NOMO-1 (cell line): ENCODE data around the gene RBM15B.

Experiments
- DNase-seq, 2 experiments: peaks; one replicate each; lab custom pipeline; 2025; ENCODE audit not compliant: unreplicated experiment in 2 of 2; lab: John Stamatoyannopoulos, UW

RBM15B gene

DNA sequence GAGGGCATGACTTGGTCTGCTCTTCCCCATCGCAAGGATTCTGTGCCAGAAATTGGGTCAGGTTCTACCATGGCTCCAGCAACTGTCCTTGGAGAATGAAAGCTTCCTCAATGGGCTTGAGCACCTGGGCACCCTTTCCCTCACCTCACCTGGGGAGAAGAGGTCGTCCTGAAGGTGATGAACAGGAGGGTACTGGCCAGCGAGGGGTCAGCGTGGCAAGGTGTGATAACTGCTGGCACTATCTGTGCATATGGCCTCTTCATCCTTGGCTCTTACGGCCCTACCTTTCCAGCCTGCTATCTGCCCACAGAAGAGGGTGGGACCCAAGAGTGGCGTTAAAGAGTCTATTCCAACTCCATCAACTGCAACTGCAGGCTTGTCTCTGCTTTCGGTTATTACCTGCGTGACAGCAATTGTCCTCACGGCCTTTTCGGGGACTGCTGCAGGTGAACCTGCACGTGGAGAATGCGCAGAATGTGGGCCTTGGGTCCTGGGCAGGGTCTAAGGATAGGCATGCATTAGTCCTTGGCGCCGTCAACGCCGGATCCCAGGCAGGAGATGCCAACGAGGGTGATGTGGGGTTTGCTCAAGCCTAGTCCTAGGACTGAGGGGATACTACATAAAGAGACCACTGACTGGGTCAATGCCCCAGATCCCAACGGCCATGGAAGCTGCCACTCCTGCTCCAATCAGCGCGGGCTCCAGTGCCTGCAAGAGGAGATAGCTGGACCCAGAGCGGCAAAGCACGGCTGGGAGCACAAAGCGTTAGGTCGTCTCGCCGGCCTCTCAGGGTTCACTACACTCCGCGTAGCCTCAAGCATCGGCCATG lies 625 bp upstream of the RBM15B start:
- no peak for DNase-seq

DNA sequence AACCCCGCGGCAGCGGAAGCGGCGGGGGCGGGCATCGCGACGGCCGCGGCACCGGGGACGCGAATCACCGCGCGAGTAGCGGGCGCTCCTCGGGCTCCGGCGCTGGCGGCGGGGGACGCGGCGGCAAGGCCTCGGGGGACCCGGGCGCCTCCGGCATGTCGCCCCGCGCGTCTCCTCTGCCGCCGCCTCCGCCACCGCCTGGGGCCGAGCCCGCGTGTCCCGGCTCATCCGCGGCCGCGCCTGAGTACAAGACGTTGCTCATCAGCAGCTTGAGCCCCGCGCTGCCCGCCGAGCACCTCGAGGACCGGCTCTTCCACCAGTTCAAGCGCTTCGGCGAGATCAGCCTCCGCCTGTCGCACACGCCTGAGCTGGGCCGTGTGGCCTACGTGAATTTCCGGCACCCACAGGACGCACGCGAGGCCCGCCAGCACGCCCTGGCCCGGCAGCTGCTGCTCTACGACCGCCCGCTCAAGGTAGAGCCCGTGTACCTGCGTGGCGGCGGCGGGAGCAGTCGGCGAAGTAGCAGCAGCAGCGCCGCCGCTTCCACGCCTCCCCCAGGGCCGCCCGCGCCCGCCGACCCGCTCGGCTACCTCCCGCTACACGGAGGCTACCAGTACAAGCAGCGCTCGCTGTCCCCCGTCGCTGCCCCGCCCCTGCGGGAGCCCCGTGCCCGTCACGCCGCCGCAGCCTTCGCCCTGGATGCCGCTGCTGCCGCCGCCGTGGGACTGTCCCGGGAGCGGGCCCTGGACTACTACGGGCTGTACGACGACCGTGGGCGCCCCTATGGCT lies 675 bp downstream of the RBM15B start:
- DNase-seq = peak in 1 of 2 experiments; percentile 4

DNA sequence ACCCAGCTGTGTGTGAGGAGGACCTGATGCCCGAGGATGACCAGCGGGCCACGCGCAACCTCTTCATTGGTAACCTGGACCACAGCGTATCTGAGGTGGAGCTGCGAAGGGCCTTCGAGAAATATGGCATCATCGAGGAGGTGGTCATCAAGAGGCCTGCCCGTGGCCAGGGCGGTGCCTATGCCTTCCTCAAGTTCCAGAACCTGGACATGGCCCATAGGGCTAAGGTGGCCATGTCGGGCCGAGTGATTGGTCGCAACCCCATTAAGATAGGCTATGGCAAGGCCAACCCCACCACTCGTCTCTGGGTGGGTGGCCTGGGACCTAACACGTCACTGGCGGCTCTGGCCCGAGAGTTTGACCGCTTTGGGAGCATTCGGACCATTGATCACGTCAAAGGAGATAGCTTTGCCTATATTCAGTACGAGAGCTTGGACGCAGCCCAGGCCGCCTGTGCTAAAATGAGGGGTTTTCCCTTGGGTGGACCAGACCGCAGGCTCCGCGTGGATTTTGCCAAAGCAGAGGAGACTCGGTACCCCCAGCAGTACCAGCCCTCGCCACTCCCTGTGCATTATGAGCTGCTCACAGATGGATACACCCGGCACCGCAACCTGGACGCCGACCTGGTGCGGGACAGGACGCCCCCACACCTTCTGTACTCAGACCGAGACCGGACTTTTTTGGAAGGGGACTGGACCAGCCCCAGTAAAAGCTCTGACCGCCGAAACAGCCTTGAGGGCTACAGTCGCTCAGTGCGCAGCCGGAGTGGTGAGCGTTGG lies 1.5 kb downstream of the RBM15B start:
- no peak for DNase-seq

DNA sequence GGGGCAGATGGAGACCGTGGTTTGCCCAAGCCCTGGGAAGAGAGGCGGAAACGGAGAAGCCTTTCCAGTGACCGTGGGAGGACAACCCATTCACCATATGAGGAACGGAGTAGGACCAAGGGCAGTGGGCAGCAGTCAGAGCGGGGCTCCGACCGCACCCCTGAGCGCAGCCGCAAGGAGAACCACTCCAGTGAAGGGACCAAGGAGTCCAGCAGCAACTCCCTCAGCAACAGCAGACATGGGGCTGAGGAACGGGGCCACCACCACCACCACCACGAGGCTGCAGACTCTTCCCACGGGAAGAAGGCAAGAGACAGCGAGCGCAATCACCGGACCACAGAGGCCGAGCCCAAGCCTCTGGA lies 2.0 kb downstream of the RBM15B start:
- no peak for DNase-seq

- no peak for DNase-seq
Observed at GRCh38 chr3:51393564-51393963, 2.5 kb downstream of the RBM15B start.

- DNase-seq = no peak
Observed at GRCh38 chr3:51394541-51394940, 3.5 kb downstream of the RBM15B start.

- no peak for DNase-seq
Observed at GRCh38 chr3:51395493-51396213, 4.6 kb downstream of the RBM15B start.

DNA sequence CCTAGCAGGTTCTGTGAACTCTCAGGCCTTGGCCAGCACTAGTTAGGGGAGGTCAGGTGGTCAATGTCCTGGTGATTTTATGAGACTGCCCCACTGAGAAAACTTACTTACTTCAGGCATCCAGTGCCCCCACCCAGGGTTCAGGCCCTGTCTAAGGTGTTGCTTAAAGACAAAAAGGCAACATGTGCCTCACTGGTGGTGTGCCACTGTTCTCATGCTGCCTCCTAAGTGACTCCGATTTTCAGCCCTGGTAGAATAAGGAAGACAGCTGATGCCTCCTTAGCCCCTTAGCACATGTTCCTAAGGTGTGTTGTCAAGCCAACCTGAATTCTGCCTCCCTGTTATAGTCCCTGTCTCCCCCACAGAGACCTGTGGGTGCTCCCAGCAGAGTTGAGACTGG lies 5.3 kb downstream of the RBM15B start:
- DNase-seq = no peak

DNA sequence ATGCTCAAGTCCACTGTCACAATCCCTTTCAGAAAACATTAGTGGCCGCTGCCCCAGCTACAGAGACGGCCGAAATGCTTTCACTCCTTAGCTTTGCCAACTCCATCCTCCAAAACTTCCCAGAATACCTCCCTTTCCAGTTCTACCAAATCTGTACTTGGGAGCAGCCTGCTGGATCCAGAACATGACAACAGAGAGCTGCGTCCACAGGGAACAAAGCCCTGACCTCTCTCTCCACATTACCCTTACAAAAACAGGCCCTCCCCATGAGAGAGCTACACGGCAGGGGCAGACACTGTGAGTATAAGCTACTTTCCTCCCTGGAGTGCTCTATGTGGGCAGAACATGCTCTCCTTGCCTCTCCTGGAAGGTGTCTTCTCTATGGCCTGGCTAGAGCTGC lies 6.3 kb downstream of the RBM15B start:
- DNase-seq = no peak

GRCh38 chr3:51398595-51399310 lies 7.7 kb downstream of the RBM15B start:
- no peak for DNase-seq

DNA sequence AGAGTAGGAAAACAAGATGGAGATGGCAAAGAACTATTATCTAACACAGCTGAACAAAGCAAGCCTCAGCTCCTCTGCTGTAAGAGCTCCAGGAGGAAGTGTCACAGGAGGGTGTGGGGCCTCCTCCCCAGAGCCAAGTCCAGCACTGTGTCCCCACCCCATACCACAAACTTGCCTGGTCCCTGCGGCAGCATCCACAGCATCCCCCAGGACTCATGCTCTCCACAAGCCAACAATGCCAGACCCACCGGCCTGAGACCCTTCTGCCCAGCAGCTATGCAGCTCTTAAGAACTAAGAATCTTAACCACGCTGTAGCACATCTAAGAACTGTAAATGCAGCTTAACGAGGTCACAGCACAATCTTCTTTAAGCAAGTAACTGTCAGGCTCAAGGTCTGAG lies 9.1 kb downstream of the RBM15B start:
- no peak for DNase-seq

DNA sequence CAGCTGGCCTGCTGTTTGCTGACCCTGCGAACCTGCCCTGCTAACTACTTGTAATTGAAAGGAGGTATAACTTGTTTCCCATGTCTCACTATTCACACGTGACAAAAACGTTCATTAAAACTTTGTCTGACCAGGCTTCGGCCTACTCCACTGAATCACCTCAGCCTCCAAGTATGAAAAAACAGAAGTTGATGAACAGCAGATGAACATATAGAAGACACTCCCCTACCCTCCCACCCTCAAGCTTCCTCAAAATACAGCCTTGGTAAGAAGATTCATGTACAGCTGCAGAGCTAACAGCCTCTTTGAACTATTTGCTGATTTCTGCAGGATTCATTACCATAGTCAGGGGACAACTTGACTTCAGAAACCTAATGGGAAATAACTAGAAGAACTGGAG lies 10.7 kb downstream of the RBM15B start:
- peak; percentile 67 to 86 for DNase-seq

GRCh38 chr3:51403675-51404074 lies 12.6 kb downstream of the RBM15B start:
- no peak for DNase-seq

GRCh38 chr3:51408021-51408420 lies 16.9 kb downstream of the RBM15B start:
- no peak for DNase-seq

GRCh38 chr3:51408813-51409212 lies 17.7 kb downstream of the RBM15B start:
- DNase-seq = no peak

GRCh38 chr3:51422211-51422610 lies 31.1 kb downstream of the RBM15B start:
- no peak for DNase-seq

DNA sequence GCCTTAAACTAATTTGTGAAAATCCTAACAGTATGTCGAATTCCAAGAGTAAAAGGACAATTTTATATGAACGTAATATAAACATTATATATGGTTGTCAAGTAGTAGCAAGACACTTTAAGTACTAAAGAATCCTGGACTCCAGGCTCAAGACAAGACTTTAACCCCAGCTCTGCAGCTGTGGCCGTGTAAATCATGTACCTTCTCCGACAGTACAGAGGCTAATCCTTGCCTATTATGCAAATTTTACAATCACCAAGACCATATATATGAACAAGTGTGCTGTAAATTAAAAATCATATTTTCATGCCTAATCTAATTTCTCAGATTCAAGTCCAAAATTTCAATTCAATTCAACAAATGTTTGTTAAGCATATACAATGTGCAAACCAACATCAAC lies 35.8 kb downstream of the RBM15B start:
- DNase-seq = no peak

DNA sequence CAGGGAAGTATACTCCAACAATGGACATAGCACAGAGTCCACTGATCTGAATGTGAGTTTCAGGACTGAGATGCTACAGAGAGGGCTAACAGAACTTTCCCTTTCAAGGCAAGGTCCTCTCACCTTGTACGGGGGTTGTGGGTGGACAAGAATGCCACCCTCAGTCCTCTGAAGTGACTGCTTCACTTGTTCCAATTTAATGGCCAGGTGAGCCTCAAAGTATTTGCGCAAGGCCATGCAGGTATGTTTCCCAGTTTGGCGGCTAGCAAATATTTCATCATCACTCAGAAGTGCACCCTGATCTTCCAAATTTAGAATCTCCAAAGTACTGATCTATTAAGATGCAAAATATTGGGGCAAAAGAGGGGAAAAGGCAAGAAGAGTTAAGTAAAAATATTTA lies 38.1 kb downstream of the RBM15B start:
- no peak for DNase-seq

DNA sequence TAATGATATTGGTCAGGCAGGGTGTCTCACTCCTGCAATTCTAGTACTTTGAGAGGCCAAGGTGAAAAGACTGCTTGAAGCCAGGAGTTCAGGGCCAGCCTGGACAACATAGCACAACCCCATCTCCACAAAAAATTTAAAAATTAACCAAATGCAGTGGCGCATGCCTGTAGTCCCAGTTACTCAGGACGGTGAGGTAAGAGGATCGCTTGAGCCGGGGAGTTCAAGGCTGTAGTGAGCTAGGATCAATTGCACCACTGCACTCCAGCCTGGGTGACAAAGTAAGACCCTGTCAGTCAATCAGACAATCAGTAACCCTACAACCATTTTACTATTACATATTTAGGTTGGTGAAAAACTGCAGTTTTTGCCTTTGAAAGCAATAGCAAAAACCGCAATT lies 43.0 kb downstream of the RBM15B start:
- no peak for DNase-seq

GRCh38 chr3:51434746-51435327 lies 43.8 kb downstream of the RBM15B start:
- DNase-seq = peak; percentile 26 to 47
